ENCODE data around the gene HSPA12B. TPM values are rescaled to one million over a fixed set of nuclear protein-coding genes. Genes with fewer than 3 reads are reported as not detected.

Gene HSPA12B
- total RNA-seq, 5 donors from 2014 or later (not counting 1 experiment from before 2014, with no cell fraction given) = 0.10 to 0.12 TPM; not detected in 3

DNA sequence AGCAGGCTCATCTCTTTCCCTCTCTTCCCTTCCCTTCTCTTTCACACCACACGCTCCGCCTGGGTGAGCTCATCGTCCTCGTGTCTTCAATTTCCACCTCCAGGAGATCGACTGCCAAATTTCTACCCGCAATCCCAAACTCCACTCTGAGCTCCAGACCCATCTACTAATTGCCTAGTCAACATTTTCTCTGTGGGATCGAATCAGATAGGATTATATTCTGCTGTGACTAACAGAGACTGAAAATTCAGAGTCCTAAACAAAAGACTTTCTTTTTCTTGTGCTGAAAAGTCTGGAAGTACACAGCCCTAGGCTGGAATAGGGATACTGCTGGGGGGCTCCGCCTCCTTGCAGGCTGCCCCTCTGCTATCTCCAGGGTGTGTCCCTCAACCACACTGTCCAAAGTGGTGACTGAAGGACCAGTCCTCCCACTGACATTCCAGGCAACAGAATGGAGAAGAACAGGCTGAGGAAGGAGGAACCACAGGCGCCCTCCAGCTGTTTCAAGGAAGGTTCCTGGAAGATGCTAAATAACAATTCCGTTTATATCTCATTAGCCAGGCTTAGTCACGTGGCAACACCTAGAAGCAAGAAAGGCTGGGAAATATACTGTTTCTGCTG is 5.0 kb upstream of the HSPA12B start:
- H3K9me3 ChIP-seq = no peaks in the 10 kb centered on the region
- Mint-ChIP-seq H3K4me3 (no peak overlapping the region), H3K9me3 (no peaks in the 10 kb centered on the region), H3K4me1 (peaks cover 0 to 3% (median 0%) of the 10 kb centered on the region in 3 donors), H3K27me3 (peaks cover 44 to 62% of the 10 kb centered on the region in 2 donors), H3K36me3 (no peaks in the 10 kb centered on the region), H3K27ac (peak overlapping the region in 1 of 2 donors; percentile 47)
- H3K27me3 ChIP-seq (replicated peaks in 1 of 2; ENCODE audit: control insufficient read depth in 2 of 2, extremely low read depth in 1 of 2, insufficient read depth in 2 of 2, low read length in 1 of 2) = peaks cover 2 to 59% of the 10 kb centered on the region in 2 experiments
- CTCF ChIA-PET = no interaction called here
- 36% methylated on average over 3 of the region's 11 CpGs for WGBS (ENCODE audit: insufficient coverage)
- POLR2A ChIA-PET = no interaction called here
- no peaks in the 10 kb centered on the region for H3K36me3 ChIP-seq (ENCODE audit: control insufficient read depth in 2 of 2, extremely low read depth in 1 of 2, insufficient read depth in 1 of 2, low read length in 1 of 2)
- H3K4me3 ChIP-seq (ENCODE audit: control insufficient read depth in 1 of 2, extremely low read depth in 1 of 2, low read length in 1 of 2) = no peak overlapping the region
- H3K27ac ChIP-seq (ENCODE audit: low read length) = no peak overlapping the region
- DNase-seq (no peak), ATAC-seq (replicated peaks in 1 of 4) (no peak)
- H3K4me1 ChIP-seq (ENCODE audit: control insufficient read depth in 1 of 2, extremely low read depth in 1 of 2, insufficient read depth in 2 of 2, low read length in 2 of 2) = peaks cover 0 to 2% of the 10 kb centered on the region in 2 experiments

GRCh38 chr20:3728354-3728753 is 4.1 kb upstream of the HSPA12B start:
- Mint-ChIP-seq H3K4me1 (peaks cover 0 to 3% (median 0%) of the 10 kb centered on the region in 3 donors), H3K27me3 (peaks cover 49 to 64% of the 10 kb centered on the region in 2 donors), H3K4me3 (no peak overlapping the region), H3K36me3 (no peaks in the 10 kb centered on the region), H3K9me3 (no peaks in the 10 kb centered on the region), H3K27ac (peak overlapping the region; percentile 28 to 52)
- POLR2A ChIA-PET = no interaction called here
- Histone ChIP-seq H3K27me3 (replicated peaks in 1 of 2; ENCODE audit: control insufficient read depth in 2 of 2, extremely low read depth in 1 of 2, insufficient read depth in 2 of 2, low read length in 1 of 2) (peaks cover 2 to 67% of the 10 kb centered on the region in 2 experiments), H3K27ac (ENCODE audit: low read length) (no peak overlapping the region), H3K9me3 (no peaks in the 10 kb centered on the region), H3K4me3 (ENCODE audit: control insufficient read depth in 1 of 2, extremely low read depth in 1 of 2, low read length in 1 of 2) (no peak overlapping the region), H3K36me3 (ENCODE audit: control insufficient read depth in 2 of 2, extremely low read depth in 1 of 2, insufficient read depth in 1 of 2, low read length in 1 of 2) (no peaks in the 10 kb centered on the region), H3K4me1 (ENCODE audit: control insufficient read depth in 1 of 2, extremely low read depth in 1 of 2, insufficient read depth in 2 of 2, low read length in 2 of 2) (peaks cover 0 to 5% of the 10 kb centered on the region in 2 experiments)
- 79% methylated on average over 4 of the region's 5 CpGs for WGBS (ENCODE audit: insufficient coverage)
- CTCF ChIA-PET = no interaction called here
- DNase-seq (no peak), ATAC-seq (replicated peaks in 1 of 4) (no peak)

DNA sequence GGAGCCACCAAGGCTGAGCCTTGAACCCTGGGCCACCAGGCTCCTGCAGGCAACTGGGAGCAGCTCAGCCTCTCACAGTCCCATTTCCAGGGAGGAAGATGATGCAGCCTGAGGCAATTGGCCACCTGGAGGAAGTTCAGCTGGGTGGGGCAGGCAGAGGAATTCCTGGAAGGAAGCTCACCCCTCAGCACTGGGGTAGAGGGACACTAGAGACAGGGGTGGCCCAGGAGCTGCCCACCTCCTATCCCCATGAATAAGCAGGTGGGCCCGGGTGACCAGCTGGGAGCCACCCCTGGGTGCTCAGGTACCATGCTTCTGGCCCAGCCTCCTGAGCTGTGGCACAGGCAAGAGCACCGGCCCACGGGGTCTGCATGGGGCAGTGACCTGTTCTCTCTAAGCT is 3.6 kb upstream of the HSPA12B start:
- Histone ChIP-seq H3K4me3 (ENCODE audit: control insufficient read depth in 1 of 2, extremely low read depth in 1 of 2, low read length in 1 of 2) (no peak overlapping the region), H3K27ac (ENCODE audit: low read length) (no peak overlapping the region), H3K4me1 (ENCODE audit: control insufficient read depth in 1 of 2, extremely low read depth in 1 of 2, insufficient read depth in 2 of 2, low read length in 2 of 2) (peaks cover 0 to 5% of the 10 kb centered on the region in 2 experiments), H3K27me3 (replicated peaks in 1 of 2; ENCODE audit: control insufficient read depth in 2 of 2, extremely low read depth in 1 of 2, insufficient read depth in 2 of 2, low read length in 1 of 2) (peaks cover 2 to 72% of the 10 kb centered on the region in 2 experiments), H3K9me3 (no peaks in the 10 kb centered on the region), H3K36me3 (ENCODE audit: control insufficient read depth in 2 of 2, extremely low read depth in 1 of 2, insufficient read depth in 1 of 2, low read length in 1 of 2) (no peaks in the 10 kb centered on the region)
- peaks cover 52 to 68% of the 10 kb centered on the region in 2 donors for H3K27me3 Mint-ChIP-seq
- ChIA-PET POLR2A (no interaction called here), CTCF (no interaction called here)
- no peaks in the 10 kb centered on the region for H3K36me3 Mint-ChIP-seq
- H3K4me3 Mint-ChIP-seq = no peak overlapping the region
- peaks cover 0 to 3% (median 0%) of the 10 kb centered on the region in 3 donors for H3K4me1 Mint-ChIP-seq
- H3K27ac Mint-ChIP-seq = no peak overlapping the region
- WGBS (ENCODE audit: insufficient coverage) = no CpG with 5 or more reads among the region's 3 CpGs
- DNase-seq (no peak), ATAC-seq (replicated peaks in 1 of 4) (no peak)
- H3K9me3 Mint-ChIP-seq = no peaks in the 10 kb centered on the region

GRCh38 chr20:3729378-3729777 is 3.1 kb upstream of the HSPA12B start:
- Histone ChIP-seq H3K27me3 (replicated peaks in 1 of 2; ENCODE audit: control insufficient read depth in 2 of 2, extremely low read depth in 1 of 2, insufficient read depth in 2 of 2, low read length in 1 of 2) (peaks cover 2 to 72% of the 10 kb centered on the region in 2 experiments), H3K36me3 (ENCODE audit: control insufficient read depth in 2 of 2, extremely low read depth in 1 of 2, insufficient read depth in 1 of 2, low read length in 1 of 2) (no peaks in the 10 kb centered on the region), H3K27ac (ENCODE audit: low read length) (no peak overlapping the region), H3K4me3 (ENCODE audit: control insufficient read depth in 1 of 2, extremely low read depth in 1 of 2, low read length in 1 of 2) (no peak overlapping the region), H3K9me3 (no peaks in the 10 kb centered on the region), H3K4me1 (ENCODE audit: control insufficient read depth in 1 of 2, extremely low read depth in 1 of 2, insufficient read depth in 2 of 2, low read length in 2 of 2) (peaks cover 0 to 5% of the 10 kb centered on the region in 2 experiments)
- Mint-ChIP-seq H3K27me3 (peaks cover 49 to 67% of the 10 kb centered on the region in 2 donors), H3K27ac (no peak overlapping the region), H3K4me3 (no peak overlapping the region), H3K9me3 (no peaks in the 10 kb centered on the region), H3K4me1 (peaks cover 0 to 3% (median 0%) of the 10 kb centered on the region in 3 donors), H3K36me3 (no peaks in the 10 kb centered on the region)
- ChIA-PET CTCF (no interaction called here), POLR2A (no interaction called here)
- ATAC-seq (replicated peaks in 1 of 4) (no peak), DNase-seq (no peak)
- WGBS (ENCODE audit: insufficient coverage) = 85% methylated on average over 4 of the region's 6 CpGs

DNA sequence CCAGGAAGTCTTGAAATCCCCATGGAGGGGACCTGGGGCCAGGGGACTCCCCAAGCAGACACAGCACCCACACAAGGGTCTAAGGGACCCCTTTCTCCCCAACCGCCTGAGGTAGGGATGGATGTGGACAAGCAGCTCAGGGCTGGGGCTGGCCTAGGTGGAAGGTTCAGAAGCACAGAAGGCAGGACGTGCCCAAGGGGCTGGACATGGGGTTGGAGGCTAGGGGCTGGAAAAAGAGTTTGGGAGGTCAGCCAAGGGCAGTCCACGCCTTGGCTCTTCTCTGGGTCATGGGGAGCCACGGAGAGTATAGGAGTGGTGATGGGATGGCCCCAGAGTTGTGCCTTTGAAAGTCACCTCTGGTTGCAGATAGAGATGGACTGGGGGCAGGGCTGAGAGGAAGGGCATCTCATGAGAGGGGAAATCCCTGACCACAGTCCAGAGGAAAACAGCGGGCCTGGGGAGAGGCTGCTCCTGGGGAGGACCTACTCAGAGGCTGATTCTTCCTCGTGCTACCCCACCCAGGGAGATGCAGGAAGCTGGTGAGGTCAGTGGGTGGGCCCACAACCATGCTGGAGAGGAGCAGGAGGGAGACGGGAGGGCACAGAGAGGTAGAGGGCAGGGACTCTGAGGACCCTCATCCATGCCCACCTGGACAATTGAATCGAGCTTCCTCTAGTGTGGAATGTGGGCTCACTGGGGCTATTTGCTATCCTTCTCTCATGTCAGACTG is 2.5 kb upstream of the HSPA12B start:
- no peak for DNase-seq
- H3K27ac Mint-ChIP-seq = no peak overlapping the region
- Histone ChIP-seq H3K4me3 (ENCODE audit: control insufficient read depth in 1 of 2, extremely low read depth in 1 of 2, low read length in 1 of 2) (no peak overlapping the region), H3K9me3 (no peaks in the 10 kb centered on the region), H3K27me3 (replicated peaks in 1 of 2; ENCODE audit: control insufficient read depth in 2 of 2, extremely low read depth in 1 of 2, insufficient read depth in 2 of 2, low read length in 1 of 2) (peaks cover 2 to 73% of the 10 kb centered on the region in 2 experiments), H3K36me3 (ENCODE audit: control insufficient read depth in 2 of 2, extremely low read depth in 1 of 2, insufficient read depth in 1 of 2, low read length in 1 of 2) (no peaks in the 10 kb centered on the region), H3K27ac (ENCODE audit: low read length) (no peak overlapping the region), H3K4me1 (ENCODE audit: control insufficient read depth in 1 of 2, extremely low read depth in 1 of 2, insufficient read depth in 2 of 2, low read length in 2 of 2) (peaks cover 0 to 5% of the 10 kb centered on the region in 2 experiments)
- no peak for ATAC-seq (replicated peaks in 1 of 4)
- no peaks in the 10 kb centered on the region for H3K36me3 Mint-ChIP-seq
- H3K27me3 Mint-ChIP-seq = peaks cover 48 to 64% of the 10 kb centered on the region in 2 donors
- no peaks in the 10 kb centered on the region for H3K9me3 Mint-ChIP-seq
- whole genome bisulfite sequencing (ENCODE audit: insufficient coverage) = 55% methylated on average over 6 of the region's 8 CpGs
- CTCF ChIA-PET = interaction anchor here in 1 of 2 donors (0.5 kb wide), 1 partner anchor 89 kb away, joined by 6 read pairs; no protein-coding TSS in a partner anchor
- POLR2A ChIA-PET = no interaction called here
- H3K4me1 Mint-ChIP-seq = peaks cover 0 to 3% (median 0%) of the 10 kb centered on the region in 3 donors
- no peak overlapping the region for H3K4me3 Mint-ChIP-seq

GRCh38 chr20:3730803-3731672 is 1.4 kb upstream of the HSPA12B start:
- no peaks in the 10 kb centered on the region for H3K36me3 ChIP-seq (ENCODE audit: control insufficient read depth in 2 of 2, extremely low read depth in 1 of 2, insufficient read depth in 1 of 2, low read length in 1 of 2)
- POLR2A ChIA-PET = no interaction called here
- peaks cover 2 to 73% of the 10 kb centered on the region in 2 experiments for H3K27me3 ChIP-seq (replicated peaks in 1 of 2; ENCODE audit: control insufficient read depth in 2 of 2, extremely low read depth in 1 of 2, insufficient read depth in 2 of 2, low read length in 1 of 2)
- H3K4me3 ChIP-seq (ENCODE audit: control insufficient read depth in 1 of 2, extremely low read depth in 1 of 2, low read length in 1 of 2) = no peak overlapping the region
- DNase-seq (no peak), ATAC-seq (replicated peaks in 1 of 4) (no peak)
- Mint-ChIP-seq H3K4me1 (peaks cover 0 to 3% (median 0%) of the 10 kb centered on the region in 3 donors), H3K27me3 (peaks cover 45 to 61% of the 10 kb centered on the region in 2 donors), H3K4me3 (peak overlapping the region in 1 of 3 donors; percentile 38), H3K36me3 (no peaks in the 10 kb centered on the region), H3K27ac (peak overlapping the region in 1 of 2 donors; percentile 11), H3K9me3 (no peaks in the 10 kb centered on the region)
- no peak overlapping the region for H3K27ac ChIP-seq (ENCODE audit: low read length)
- H3K9me3 ChIP-seq = no peaks in the 10 kb centered on the region
- 81% methylated on average over 7 of the region's 12 CpGs for WGBS (ENCODE audit: insufficient coverage)
- H3K4me1 ChIP-seq (ENCODE audit: control insufficient read depth in 1 of 2, extremely low read depth in 1 of 2, insufficient read depth in 2 of 2, low read length in 2 of 2) = peaks cover 0 to 5% of the 10 kb centered on the region in 2 experiments
- CTCF ChIA-PET = interaction anchor here in 1 of 2 donors (0.5 kb wide), 1 partner anchor 88 kb away, joined by 6 read pairs; no protein-coding TSS in a partner anchor
